HS-5 (cell line): Measurements from ENCODE around the gene DYRK3.
"Not testable (repeated sequence)": the region's sequence is repeated elsewhere in the genome, so short reads cannot be mapped to it uniquely, and the experiment has no call there.

Experiments
- DNase-seq: peaks from one replicate; pipeline ENCODE4 v3.0.0-alpha.2; 2012; ENCODE audit warnings: low read depth

The DYRK3 gene

GRCh38 chr1:206635080-206635977 lies at the start of gene DYRK3:
Gene DYRK3 (plus strand): TSS chr1:206635536. CDS start chr1:206635704, 168 bp downstream.
- peak; percentile 64 for DNase-seq

- no peak for DNase-seq
These were observed 48.6 kb upstream of the DYRK3 start for GRCh38 chr1:206586501-206587445.

GRCh38 chr1:206587904-206588303 lies 47.4 kb upstream of the DYRK3 start:
- no peak for DNase-seq

- DNase-seq: no peak
These were observed 46.8 kb upstream of the DYRK3 start for GRCh38 chr1:206588492-206588891.

- DNase-seq: peak; percentile 80
These were observed 46.1 kb upstream of the DYRK3 start for GRCh38 chr1:206589206-206589605.

- DNase-seq: no peak
These were observed 45.1 kb upstream of the DYRK3 start for GRCh38 chr1:206590025-206590758.

GRCh38 chr1:206591226-206591625 lies 44.1 kb upstream of the DYRK3 start:
- DNase-seq: no peak

- DNase-seq: no peak
These were observed 43.6 kb upstream of the DYRK3 start for GRCh38 chr1:206591696-206592095.

- DNase-seq: no peak
These were observed 41.9 kb upstream of the DYRK3 start for GRCh38 chr1:206593351-206593925.

GRCh38 chr1:206595581-206596318 lies 39.6 kb upstream of the DYRK3 start:
- no peak for DNase-seq

GRCh38 chr1:206596319-206596666 lies 39.0 kb upstream of the DYRK3 start:
- no peak for DNase-seq

GRCh38 chr1:206600527-206600926 lies 34.8 kb upstream of the DYRK3 start:
- no peak for DNase-seq

- DNase-seq: no peak
These were observed 30.5 kb upstream of the DYRK3 start for GRCh38 chr1:206604861-206605260.

GRCh38 chr1:206606867-206607266 lies 28.5 kb upstream of the DYRK3 start:
- no peak for DNase-seq

- no peak for DNase-seq
These were observed 27.1 kb upstream of the DYRK3 start for GRCh38 chr1:206608108-206608698.

- no peak for DNase-seq
These were observed 25.9 kb upstream of the DYRK3 start for GRCh38 chr1:206609229-206609991.

GRCh38 chr1:206612129-206612876 lies 23.0 kb upstream of the DYRK3 start, which contains the start of gene EIF2D:
Gene EIF2D (minus strand): TSS chr1:206612465. CDS start chr1:206612342, 123 bp downstream.
- no peak for DNase-seq

GRCh38 chr1:206626396-206626795 lies 8.9 kb upstream of the DYRK3 start:
- DNase-seq: not testable (repeated sequence)

- no peak for DNase-seq
These were observed 6.4 kb upstream of the DYRK3 start for GRCh38 chr1:206628916-206629315.
